WTC11 (cell line): ENCODE measurements around the gene ZBTB16. TPM values are rescaled to one million over a fixed set of nuclear protein-coding genes. Genes with fewer than 3 reads are reported as not detected.

ENCODE experiments used
- ATAC-seq: fragments of 200-7000 bp; cut with Tn5 transposase; 2 replicates; pipeline ENCODE4 v1.10.0; 2021; ENCODE audit warnings: mild to moderate bottlenecking, moderate library complexity
- CTCF ChIA-PET: fragments of 300-600 bp; sonication (Branson Sonifier 250); formaldehyde crosslinking; loops from one replicate; lab custom pipeline; 2021; ENCODE audit warnings: antibody characterized with exemption; lab: Charles Lee
- POLR2A ChIA-PET: fragments of 350-600 bp; sonication (Branson Sonifier 250); formaldehyde crosslinking; loops from one replicate; lab custom pipeline; 2021; ENCODE audit warnings: antibody characterized with exemption; lab: Charles Lee
- DNase-seq: peaks from one replicate; pipeline ENCODE4 v3.0.0; 2021; ENCODE audit warnings: low spot score
- H3K27ac Mint-ChIP-seq: 2 replicates; pipeline ENCODE4 v1.8.0; 2021; ENCODE audit warnings: mixed read lengths
- H3K27me3 Mint-ChIP-seq: 2 replicates; pipeline ENCODE4 v1.8.0; 2021; ENCODE audit warnings: low read depth, mild to moderate bottlenecking, moderate library complexity, mixed read lengths
- H3K36me3 Mint-ChIP-seq: 2 replicates; pipeline ENCODE4 v1.8.0; 2021; ENCODE audit warnings: mixed read lengths
- H3K4me1 Mint-ChIP-seq: 2 replicates; pipeline ENCODE4 v1.8.0; 2022; ENCODE audit warnings: mixed read lengths
- H3K4me3 Mint-ChIP-seq: 2 replicates; pipeline ENCODE4 v1.8.0; 2021; ENCODE audit warnings: mild to moderate bottlenecking, moderate library complexity, mixed read lengths
- H3K9me3 Mint-ChIP-seq: 2 replicates; pipeline ENCODE4 v1.8.0; 2021; ENCODE audit warnings: mixed read lengths
- AFF4 ChIP-seq: sonication (generic); formaldehyde crosslinking; IDR thresholded peaks from 2 replicates; pipeline ENCODE4 v1.8.1; 2023; ENCODE audit warnings: mild to moderate bottlenecking, missing genetic modification reagents, borderline replicate concordance
- CBFB ChIP-seq: sonication (generic); formaldehyde crosslinking; IDR thresholded peaks from 2 replicates; pipeline ENCODE4 v1.8.1; 2022; ENCODE audit warnings: mild to moderate bottlenecking, low read depth, missing genetic modification reagents
- ELF4 ChIP-seq: sonication (generic); formaldehyde crosslinking; IDR thresholded peaks from 2 replicates; pipeline ENCODE4 v1.8.1; 2022; ENCODE audit warnings: low read depth, mild to moderate bottlenecking, moderate library complexity, missing genetic modification reagents
- EMX1 ChIP-seq: fragments of 250-450 bp; sonication (Bioruptor Pico); IDR thresholded peaks from 2 replicates; pipeline ENCODE4 v1.8.0; 2021; ENCODE audit warnings: mild to moderate bottlenecking
- GTF2I ChIP-seq: fragments of 250-450 bp; sonication (Bioruptor Pico); conservative IDR thresholded peaks from 2 replicates; pipeline ENCODE4 v1.4.0; 2021; ENCODE audit warnings: mild to moderate bottlenecking
- PRRX2 ChIP-seq: fragments of 250-450 bp; sonication (Bioruptor Pico); IDR thresholded peaks from 2 replicates; pipeline ENCODE4 v1.8.0; 2021; ENCODE audit warnings: mild to moderate bottlenecking
- TEAD4 ChIP-seq: sonication (generic); formaldehyde crosslinking; IDR thresholded peaks from 2 replicates; pipeline ENCODE4 v1.8.0; 2022; ENCODE audit warnings: mild to moderate bottlenecking, missing genetic modification reagents
- ZNF121 ChIP-seq: sonication (generic); formaldehyde crosslinking; IDR thresholded peaks from 2 replicates; pipeline ENCODE4 v1.8.0; 2023; ENCODE audit warnings: missing genetic modification reagents
- ZNF138 ChIP-seq: sonication (generic); formaldehyde crosslinking; conservative IDR thresholded peaks from 2 replicates; pipeline ENCODE4 v1.8.1; 2022; ENCODE audit warnings: mild to moderate bottlenecking, moderate library complexity, missing genetic modification reagents
- ZNF281 ChIP-seq: sonication (generic); formaldehyde crosslinking; IDR thresholded peaks from 2 replicates; pipeline ENCODE4 v1.8.0; 2023; ENCODE audit warnings: mild to moderate bottlenecking, missing genetic modification reagents
- total RNA-seq: library from RNA; stranded (reverse); gene quantifications from 3 replicates; pipeline ENCODE4 v1.2.3, GENCODE V29; 2021
- TF ChIP-seq, protein P1 (sequence below): fragments of 250-450 bp; sonication (Bioruptor Pico); conservative IDR thresholded peaks from 2 replicates; pipeline ENCODE4 v1.9.0; 2021; ENCODE audit warnings: mild to moderate bottlenecking

ZBTB16 gene
- total RNA-seq, 1 experiment from 2014 or later, result 0.57 TPM

DNA sequence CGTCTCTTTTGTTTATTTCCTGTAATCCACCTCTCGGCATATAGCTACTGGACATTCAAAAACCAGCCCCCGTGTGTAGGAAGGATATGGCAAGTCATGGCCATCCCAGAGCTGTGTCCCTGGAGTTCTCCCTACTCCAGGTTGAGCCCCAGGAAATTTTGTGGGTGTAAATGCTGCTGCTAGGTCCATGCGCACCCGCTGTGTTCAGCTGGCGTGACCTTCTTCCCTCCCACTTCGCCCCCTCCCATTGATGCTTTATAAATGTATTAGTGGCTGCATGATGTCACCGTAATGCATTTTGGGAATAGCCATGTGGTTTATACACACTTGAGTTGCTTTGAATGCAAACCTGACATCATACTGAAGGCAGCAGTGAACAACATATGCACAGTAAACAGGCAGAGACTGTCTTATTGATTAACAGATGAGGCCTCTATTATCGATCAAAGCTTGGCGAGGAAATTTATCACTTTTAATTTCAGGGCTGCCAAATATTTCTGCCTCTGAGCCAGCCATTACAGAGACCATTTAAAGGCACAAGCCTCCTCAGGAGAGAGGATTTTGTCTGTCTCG lies 123.0 kb downstream of the ZBTB16 start (continued):
- TF ChIP-seq AFF4 (CRISPR knock-in tag) (no peak), PRRX2 (CRISPR knock-in tag) (no peak), EMX1 (CRISPR knock-in tag) (no peak), CBFB (CRISPR knock-in tag) (no peak)
- TF ChIP-seq, protein P1, sequence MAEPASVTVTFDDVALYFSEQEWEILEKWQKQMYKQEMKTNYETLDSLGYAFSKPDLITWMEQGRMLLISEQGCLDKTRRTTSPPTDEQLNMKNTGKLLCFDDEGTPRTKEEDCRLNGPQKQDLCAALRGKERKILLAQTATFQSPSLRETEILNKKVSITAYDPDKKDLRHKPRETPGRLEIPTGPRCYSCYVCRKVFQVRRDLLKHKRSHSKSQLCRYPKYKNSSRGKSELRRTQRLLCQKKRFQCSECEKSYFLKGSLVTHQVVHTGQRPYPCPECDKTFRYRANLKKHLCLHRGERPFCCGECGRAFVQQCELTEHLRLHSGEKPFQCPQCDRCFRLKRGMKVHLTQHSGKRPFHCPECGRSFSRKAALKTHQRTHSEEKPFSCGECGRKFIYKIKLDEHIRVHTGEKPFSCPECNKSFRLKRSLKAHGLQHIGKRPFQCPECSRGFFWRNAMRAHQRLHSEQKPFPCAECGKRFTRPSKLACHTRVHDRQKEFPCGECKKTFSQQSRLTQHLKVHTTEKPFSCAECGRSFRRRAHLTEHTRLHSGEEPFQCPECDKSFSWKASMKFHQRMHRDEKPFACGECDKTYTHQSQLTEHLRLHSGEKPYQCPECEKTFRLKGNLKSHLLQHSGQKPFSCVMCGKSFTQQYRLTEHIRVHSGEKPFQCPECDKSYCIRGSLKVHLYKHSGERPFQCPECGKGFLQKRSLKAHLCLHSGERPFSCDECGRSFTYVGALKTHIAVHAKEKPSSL (CRISPR knock-in tag), result no peak

- CTCF ChIA-PET, result interaction anchor here (1.2 to 2.1 kb wide), 4 partner anchors 78 to 287 kb away, joined by 3 to 6 read pairs (median 4); no protein-coding TSS in a partner anchor
- H3K4me1 Mint-ChIP-seq, result peaks cover 8% of the 10 kb centered on the region
- POLR2A ChIA-PET, result interaction anchor here (1.7 kb wide), 1 partner anchor 9 kb away, joined by 5 read pairs; no protein-coding TSS in a partner anchor
- no peaks in the 10 kb centered on the region for H3K36me3 Mint-ChIP-seq
- TF ChIP-seq GTF2I (CRISPR knock-in tag) (no peak), ZNF121 (CRISPR knock-in tag) (no peak)
- no peak overlapping the region for H3K4me3 Mint-ChIP-seq
- no peak overlapping the region for H3K27ac Mint-ChIP-seq
- ATAC-seq, result no peak
- H3K9me3 Mint-ChIP-seq, result peaks cover 7% of the 10 kb centered on the region
- no peak for DNase-seq
- H3K27me3 Mint-ChIP-seq, result no peaks in the 10 kb centered on the region; the same call in 1 of the 2 replicates
Measured at GRCh38 chr11:114183044-114183511, 123.6 kb downstream of the ZBTB16 start.

- H3K27ac Mint-ChIP-seq, result no peak overlapping the region
- no peak for DNase-seq
- no peak overlapping the region for H3K4me3 Mint-ChIP-seq
- ATAC-seq, result no peak
- no peaks in the 10 kb centered on the region for H3K4me1 Mint-ChIP-seq
- peaks cover 15% of the 10 kb centered on the region for H3K9me3 Mint-ChIP-seq
- TF ChIP-seq ZNF281 (CRISPR knock-in tag) (no peak), TEAD4 (CRISPR knock-in tag) (no peak), ZNF138 (CRISPR knock-in tag) (no peak), ELF4 (CRISPR knock-in tag) (no peak)
- CTCF ChIA-PET, result interaction anchor here (1.5 kb wide), 1 partner anchor 76 kb away, joined by 4 read pairs; no protein-coding TSS in a partner anchor
- H3K27me3 Mint-ChIP-seq, result no peaks in the 10 kb centered on the region; the same call in 1 of the 2 replicates
- H3K36me3 Mint-ChIP-seq, result no peaks in the 10 kb centered on the region
- POLR2A ChIA-PET, result interaction anchor here (0.6 kb wide), 1 partner anchor 131 kb away, joined by 3 read pairs; no protein-coding TSS in a partner anchor
Measured at GRCh38 chr11:114185436-114185835, 125.9 kb downstream of the ZBTB16 start.
